AG20443 (cell line): Measurements from ENCODE around the gene RABAC1.
A peak's percentile ranks its signal among the peaks of the same experiment; 100 is the strongest.
"Not testable (repeated sequence)": the region's sequence is repeated elsewhere in the genome, so short reads cannot be mapped to it uniquely, and the experiment has no call there.

ENCODE experiments used
- DNase-seq: peaks from one replicate; pipeline ENCODE4 v3.0.0; 2012; ENCODE audit warnings: low spot score, mixed read lengths

Gene RABAC1

GRCh38 chr19:41959056-41960053 lies at the start of gene RABAC1:
Gene RABAC1 (minus strand): TSS chr19:41959321. CDS start chr19:41959292, 29 bp downstream.
- DNase-seq = peak; percentile 97

- no peak for DNase-seq
Measured at GRCh38 chr19:42006569-42006968, 47.4 kb upstream of the RABAC1 start.

GRCh38 chr19:42005504-42005903 lies 46.4 kb upstream of the RABAC1 start:
- DNase-seq = no peak

- DNase-seq = no peak
Measured at GRCh38 chr19:42003506-42004294, 44.6 kb upstream of the RABAC1 start.

GRCh38 chr19:41999878-42000208 lies 40.7 kb upstream of the RABAC1 start:
- DNase-seq = no peak

GRCh38 chr19:41999071-41999877 lies 40.2 kb upstream of the RABAC1 start:
- peak; percentile 40 for DNase-seq

GRCh38 chr19:41998246-41999020 lies 39.3 kb upstream of the RABAC1 start:
- DNase-seq = peak; percentile 88

- DNase-seq = no peak
Measured at GRCh38 chr19:41997851-41998229, 38.7 kb upstream of the RABAC1 start.

GRCh38 chr19:41997121-41997850 lies 38.2 kb upstream of the RABAC1 start:
- DNase-seq = peak; percentile 90

GRCh38 chr19:41995959-41996797 lies 37.1 kb upstream of the RABAC1 start:
- no peak for DNase-seq

- DNase-seq = no peak
Measured at GRCh38 chr19:41994994-41995958, 36.2 kb upstream of the RABAC1 start.

- no peak for DNase-seq
Measured at GRCh38 chr19:41994521-41994971, 35.4 kb upstream of the RABAC1 start.

GRCh38 chr19:41993612-41994483 lies 34.7 kb upstream of the RABAC1 start, which contains the start of gene ATP1A3:
Gene ATP1A3 (minus strand): TSS chr19:41994230. CDS start chr19:41994076, 154 bp downstream.
- peak; percentile 92 for DNase-seq

- not testable (repeated sequence) for DNase-seq
Measured at GRCh38 chr19:41991925-41992569, 32.9 kb upstream of the RABAC1 start.

GRCh38 chr19:41991025-41991424 lies 31.9 kb upstream of the RABAC1 start:
- no peak for DNase-seq

- no peak for DNase-seq
Measured at GRCh38 chr19:41990615-41991014, 31.5 kb upstream of the RABAC1 start.

- no peak for DNase-seq
Measured at GRCh38 chr19:41990028-41990427, 30.9 kb upstream of the RABAC1 start.
